ENCODE data around the gene MTHFD2. TPM values are rescaled to one million over a fixed set of nuclear protein-coding genes. Genes with fewer than 3 reads are reported as not detected.

MTHFD2 gene
- 100 to 1,000 TPM in 1 of 4 donors, 10 to 100 TPM in 2, 1 to 10 TPM in 1; 2.2 to 220 (median 17.8) TPM for total RNA-seq

DNA sequence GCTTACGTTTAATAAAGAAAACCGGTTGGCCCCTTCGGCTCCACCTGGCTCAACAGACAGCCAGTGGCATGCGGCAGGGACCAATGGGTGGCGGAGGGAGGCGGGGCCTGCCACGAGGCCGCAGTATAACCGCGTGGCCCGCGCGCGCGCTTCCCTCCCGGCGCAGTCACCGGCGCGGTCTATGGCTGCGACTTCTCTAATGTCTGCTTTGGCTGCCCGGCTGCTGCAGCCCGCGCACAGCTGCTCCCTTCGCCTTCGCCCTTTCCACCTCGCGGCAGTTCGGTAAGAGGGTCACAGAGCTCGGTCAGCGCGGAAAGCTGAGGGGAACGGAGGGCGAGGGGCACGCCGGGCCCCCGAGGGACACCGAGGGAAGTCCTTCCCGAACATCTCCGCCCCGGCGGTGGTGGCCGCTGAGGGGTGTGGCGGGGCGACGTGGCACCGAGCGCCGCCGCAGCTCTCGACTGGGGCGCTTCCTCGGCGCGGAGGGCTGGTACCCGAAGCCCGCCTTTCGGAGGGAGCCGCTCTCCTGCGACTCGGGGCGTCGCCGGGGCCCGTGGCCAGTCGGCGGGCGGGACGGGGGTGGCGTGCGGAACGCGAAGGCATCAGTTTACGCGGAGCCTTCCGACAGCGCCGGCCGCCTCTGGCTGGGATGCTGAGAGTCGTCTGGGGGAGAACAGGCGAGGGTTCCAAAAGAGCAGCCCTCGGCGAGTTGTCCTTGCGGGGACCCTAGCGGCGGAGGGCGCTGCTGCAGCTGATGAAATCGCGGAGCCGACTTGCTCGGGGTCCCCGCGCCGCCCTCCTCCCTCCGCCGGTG, at the start of gene MTHFD2:
TSS of gene MTHFD2 (plus strand) at position 155 of the 814 bp plus-strand sequence. CDS start at position 182, 27 bp downstream.
- Histone ChIP-seq H3K27me3 (no peaks in the 10 kb centered on the region), H3K9me3 (no peaks in the 10 kb centered on the region), H3K4me3 (peak within 1 kb of the TSS; percentile 55 to 92 (median 78)), H3K27ac (peak within 1 kb of the TSS; percentile 90 to 98 (median 94)), H3K4me1 (peaks cover 9 to 31% (median 17%) of the 10 kb centered on the region in 4 donors), H3K36me3 (no peaks in the 10 kb centered on the region)
- peak; percentile 94 for DNase-seq
- intact Hi-C loops (cut with DNase I; ENCODE audit: low total_unique reads) (loop anchor here (1.0 kb wide), 1 partner anchor 33 kb away; no protein-coding TSS in a partner anchor), in situ Hi-C loops (cut with MboI; ENCODE audit: low pct_ligation_motif_present in 1 of 4, low pct_unique_long_range_greater_than_20kb in 1 of 4, low sequenced_read_pairs in 3 of 4) (no loop called here)
- WGBS, 2 donors (ENCODE audit: low coverage in 1 of 2), result 0% methylated on average over 1 to 67 of the region's 96 CpGs
- peak; percentile 88 to 96 (median 93) for TF ChIP-seq POLR2AphosphoS5 (IDR thresholded peaks at IDR 0.05)
- peak; percentile 89 for TF ChIP-seq POLR2A (IDR thresholded peaks at IDR 0.05)
- TF ChIP-seq CTCF (IDR thresholded peaks at IDR 0.05), result peak; percentile 73 to 87 (median 78)
- TF ChIP-seq EP300 (IDR thresholded peaks at IDR 0.05; ENCODE audit: low read depth), result no peak

GRCh38 chr2:74149247-74149525, 49.2 kb upstream of the MTHFD2 start:
- Histone ChIP-seq H3K36me3 (peaks cover 0 to 10% (median 2%) of the 10 kb centered on the region in 4 donors), H3K4me3 (no peak overlapping the region), H3K27me3 (no peaks in the 10 kb centered on the region), H3K9me3 (no peaks in the 10 kb centered on the region), H3K4me1 (peaks cover 8 to 22% (median 17%) of the 10 kb centered on the region in 4 donors), H3K27ac (no peak overlapping the region)
- WGBS, 2 donors (ENCODE audit: low coverage in 1 of 2), result 88 to 100% methylated on average over 4 to 5 of the region's 5 CpGs
- no peak for TF ChIP-seq POLR2AphosphoS5 (IDR thresholded peaks at IDR 0.05)
- TF ChIP-seq EP300 (IDR thresholded peaks at IDR 0.05; ENCODE audit: low read depth), result no peak
- TF ChIP-seq CTCF (IDR thresholded peaks at IDR 0.05), result no peak
- TF ChIP-seq POLR2A (IDR thresholded peaks at IDR 0.05), result no peak
- DNase-seq, result no peak
- in situ Hi-C loops (cut with MboI; ENCODE audit: low pct_ligation_motif_present in 1 of 4, low pct_unique_long_range_greater_than_20kb in 1 of 4, low sequenced_read_pairs in 3 of 4), result loop anchor here in 3 of 4 donors (25.0 kb wide), 2 partner anchors 312 to 337 kb away; partner anchors contain the start of gene STAMBP (in 2 of the 3)
- intact Hi-C loops (cut with DNase I; ENCODE audit: low total_unique reads), result no loop called here

- DNase-seq, result no peak
- Histone ChIP-seq H3K27me3 (no peaks in the 10 kb centered on the region), H3K36me3 (peaks cover 0 to 15% (median 4%) of the 10 kb centered on the region in 4 donors), H3K4me1 (peaks cover 8 to 22% (median 17%) of the 10 kb centered on the region in 4 donors), H3K4me3 (no peak overlapping the region), H3K9me3 (no peaks in the 10 kb centered on the region), H3K27ac (no peak overlapping the region)
- WGBS, 2 donors (ENCODE audit: low coverage in 1 of 2), result 83 to 92% methylated on average over 2 to 7 of the region's 7 CpGs
- intact Hi-C loops (cut with DNase I; ENCODE audit: low total_unique reads), result no loop called here
- TF ChIP-seq POLR2AphosphoS5 (IDR thresholded peaks at IDR 0.05), result no peak
- no peak for TF ChIP-seq POLR2A (IDR thresholded peaks at IDR 0.05)
- no peak for TF ChIP-seq EP300 (IDR thresholded peaks at IDR 0.05; ENCODE audit: low read depth)
- no peak for TF ChIP-seq CTCF (IDR thresholded peaks at IDR 0.05)
- in situ Hi-C loops (cut with MboI; ENCODE audit: low pct_ligation_motif_present in 1 of 4, low pct_unique_long_range_greater_than_20kb in 1 of 4, low sequenced_read_pairs in 3 of 4), result loop anchor here in 3 of 4 donors (25.0 kb wide), 2 partner anchors 312 to 337 kb away; partner anchors contain the start of gene STAMBP (in 2 of the 3)
Measured at GRCh38 chr2:74149570-74150319, 48.7 kb upstream of the MTHFD2 start.

DNA sequence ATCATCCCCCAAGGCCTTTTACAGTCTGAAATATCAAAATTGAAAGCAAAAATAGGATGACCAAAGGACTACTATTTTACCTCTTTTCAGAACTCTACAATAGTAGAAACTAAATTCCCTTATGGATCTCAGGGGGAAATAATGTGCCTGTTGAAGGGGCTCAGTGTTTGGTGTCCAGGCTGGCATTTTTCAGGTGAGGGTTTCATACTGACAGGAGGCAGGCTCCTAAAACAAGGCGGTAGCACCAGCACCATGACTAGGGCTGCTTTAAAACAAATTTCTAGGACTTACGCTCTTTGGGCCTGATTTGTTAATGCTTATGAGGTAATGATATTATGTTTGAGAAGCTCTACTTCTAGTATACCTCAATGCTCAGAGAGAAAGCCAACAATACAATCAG, 45.5 kb upstream of the MTHFD2 start:
- TF ChIP-seq EP300 (IDR thresholded peaks at IDR 0.05; ENCODE audit: low read depth), result no peak
- TF ChIP-seq CTCF (IDR thresholded peaks at IDR 0.05), result no peak
- no peak for TF ChIP-seq POLR2A (IDR thresholded peaks at IDR 0.05)
- no peak for TF ChIP-seq POLR2AphosphoS5 (IDR thresholded peaks at IDR 0.05)
- peaks cover 0 to 47% (median 17%) of the 10 kb centered on the region in 4 donors for H3K36me3 ChIP-seq
- H3K4me1 ChIP-seq, result peaks cover 0 to 9% (median 6%) of the 10 kb centered on the region in 4 donors
- intact Hi-C loops (cut with DNase I; ENCODE audit: low total_unique reads) (no loop called here), in situ Hi-C loops (cut with MboI; ENCODE audit: low pct_ligation_motif_present in 1 of 4, low pct_unique_long_range_greater_than_20kb in 1 of 4, low sequenced_read_pairs in 3 of 4) (no loop called here)
- H3K27ac ChIP-seq, result no peak overlapping the region
- WGBS, 2 donors (ENCODE audit: low coverage in 1 of 2), result 83 to 100% methylated on average over 2 of the region's 2 CpGs
- H3K4me3 ChIP-seq, result no peak overlapping the region
- no peak for DNase-seq
- no peaks in the 10 kb centered on the region for H3K27me3 ChIP-seq
- no peaks in the 10 kb centered on the region for H3K9me3 ChIP-seq
